HepG2 (cell line): Measurements from ENCODE around the gene MYH7.

ENCODE experiments used
- GZF1 ChIP-seq: sonication (generic); formaldehyde crosslinking; IDR thresholded peaks from 2 replicates; pipeline ENCODE4 v1.5.1; 2020; ENCODE audit warnings: mild to moderate bottlenecking, missing genetic modification reagents
- PHF5A ChIP-seq: IDR thresholded peaks from one replicate; pipeline ENCODE4 v1.6.1; 2018; ENCODE audit warnings: low read depth, missing genetic modification reagents; ENCODE audit not compliant: unreplicated experiment
- ZNF207 ChIP-seq: fragments of 450-650 bp; IDR thresholded peaks from 2 replicates; pipeline ENCODE4 v1.6.1; 2016; ENCODE audit warnings: antibody characterized with exemption, borderline replicate concordance

- TF ChIP-seq GZF1 = no peak
- no peak for TF ChIP-seq ZNF207
- no peak for TF ChIP-seq PHF5A (CRISPR knock-in tag)
Observed at GRCh38 chr14:23376482-23377197, 58.8 kb downstream of the MYH7 start, which contains the start of gene CMTM5.
